CD4-positive, CD25-positive, alpha-beta regulatory T cell (primary cell): ENCODE measurements around the gene ST3GAL3. TPM values are rescaled to one million over a fixed set of nuclear protein-coding genes. Genes with fewer than 3 reads are reported as not detected.
A peak's percentile ranks its signal among the peaks of the same experiment; 100 is the strongest.

ENCODE experiments used
- ATAC-seq, 2 donors: fragments of 150-1000 bp; cut with Tn5 transposase; one replicate each; pipeline ENCODE4 v1.10.0; 2021; ENCODE audit warnings: low read depth in 2 of 2, moderate number of reproducible peaks in 2 of 2, moderate library complexity in 1 of 2
- DNase-seq, 3 donors: peaks; one replicate each; pipeline versions ENCODE4 v3.0.0 to v3.0.0-alpha.2; 2012 to 2022; ENCODE audit warnings: mixed read lengths in 1 of 3
- H3K27ac ChIP-seq: one replicate; pipeline ENCODE4 v1.7.0; 2013; ENCODE audit warnings: mild to moderate bottlenecking, low read length; ENCODE audit not compliant: insufficient read depth, poor library complexity, severe bottlenecking
- H3K27me3 ChIP-seq: one replicate; pipeline ENCODE4 v1.7.0; 2013; ENCODE audit warnings: low read length; ENCODE audit not compliant: control insufficient read depth, insufficient read depth
- H3K36me3 ChIP-seq: one replicate; pipeline ENCODE4 v1.7.0; 2013; ENCODE audit warnings: mild to moderate bottlenecking, low read length, moderate library complexity; ENCODE audit not compliant: control insufficient read depth, insufficient read depth
- H3K4me1 ChIP-seq: 2 replicates; pipeline ENCODE4 v1.7.0; 2013; ENCODE audit warnings: mild to moderate bottlenecking, low read length; ENCODE audit not compliant: insufficient read depth, control insufficient read depth, poor library complexity, severe bottlenecking
- H3K4me3 ChIP-seq: one replicate; pipeline ENCODE4 v1.7.0; 2013; ENCODE audit warnings: low read depth, mild to moderate bottlenecking, low read length, moderate library complexity
- H3K9me3 ChIP-seq, 2 experiments: 1 replicate in 1 of 2; 2 replicates in 1 of 2; pipeline ENCODE4 v1.7.0; 2013; ENCODE audit warnings: low read length in 2 of 2, mild to moderate bottlenecking in 1 of 2, moderate library complexity in 1 of 2; ENCODE audit not compliant: control insufficient read depth in 2 of 2
- H3K27ac Mint-ChIP-seq, 3 donors: one replicate each; pipeline ENCODE4 v1.8.0; 2020 to 2022; ENCODE audit warnings: mild to moderate bottlenecking in 3 of 3, mixed read lengths in 3 of 3, moderate library complexity in 2 of 3
- H3K27me3 Mint-ChIP-seq: one replicate; pipeline ENCODE4 v1.8.0; 2022; ENCODE audit warnings: mild to moderate bottlenecking, mixed read lengths
- H3K36me3 Mint-ChIP-seq: one replicate; pipeline ENCODE4 v1.8.0; 2020; ENCODE audit warnings: mixed read lengths
- H3K4me1 Mint-ChIP-seq, 4 donors: one replicate each; pipeline ENCODE4 v1.8.0; 2020 to 2022; ENCODE audit warnings: mixed read lengths in 4 of 4, mild to moderate bottlenecking in 1 of 4
- H3K4me3 Mint-ChIP-seq, 4 donors: one replicate each; pipeline ENCODE4 v1.8.0; 2020 to 2022; ENCODE audit warnings: mild to moderate bottlenecking in 4 of 4, mixed read lengths in 4 of 4, moderate library complexity in 3 of 4
- H3K9me3 Mint-ChIP-seq, 7 donors: one replicate each; pipeline ENCODE4 v1.8.0; 2020 to 2022; ENCODE audit warnings: mixed read lengths in 7 of 7, mild to moderate bottlenecking in 3 of 7, moderate library complexity in 2 of 7
- polyA plus RNA-seq, 4 donors: library from polyadenylated mRNA; unstranded; fragments of 300-500 nt; fragmentation: Illumina TruSeq; gene quantifications; one replicate each; pipeline ENCODE4 v1.2.3, GENCODE V29; 2021
- total RNA-seq: library from RNA; stranded (reverse); gene quantifications from one replicate; pipeline ENCODE4 v1.2.3, GENCODE V29; 2022

Gene ST3GAL3
- total and polyA plus RNA-seq, 5 donors from 2014 or later = 5.7 to 25.0 (median 8.5) TPM

DNA sequence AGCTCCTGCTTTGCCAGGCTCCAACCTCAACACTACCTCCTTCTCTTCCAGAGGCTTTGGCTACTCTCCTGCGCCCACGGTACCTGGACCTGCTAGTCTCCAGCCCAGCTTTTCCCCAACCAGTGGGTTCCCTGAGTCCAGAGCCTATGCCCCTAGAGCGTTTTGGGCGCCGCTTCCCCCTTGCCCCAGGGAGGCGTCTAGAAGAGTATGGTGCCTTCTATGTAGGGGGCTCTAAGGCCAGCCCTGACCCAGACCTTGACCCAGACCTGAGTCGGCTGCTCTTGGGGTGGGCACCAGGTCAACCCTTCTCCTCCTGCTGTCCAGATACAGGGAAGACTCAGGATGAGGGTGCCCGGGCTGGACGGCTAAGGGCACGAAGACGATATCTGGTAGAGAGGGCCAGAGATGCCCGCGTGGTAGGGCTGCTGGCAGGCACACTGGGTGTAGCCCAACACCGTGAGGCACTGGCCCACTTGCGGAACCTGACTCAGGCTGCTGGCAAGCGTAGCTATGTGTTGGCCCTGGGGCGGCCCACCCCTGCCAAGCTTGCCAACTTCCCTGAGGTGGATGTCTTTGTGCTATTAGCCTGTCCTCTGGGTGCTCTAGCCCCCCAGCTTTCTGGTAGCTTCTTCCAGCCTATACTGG lies 264.1 kb downstream of the ST3GAL3 start:
- H3K4me1 Mint-ChIP-seq = peaks cover 0 to 49% (median 22%) of the 10 kb centered on the region in 4 donors
- H3K27me3 Mint-ChIP-seq = peaks cover 4% of the 10 kb centered on the region
- no peak overlapping the region for H3K4me3 ChIP-seq
- H3K36me3 ChIP-seq = peaks cover 6% of the 10 kb centered on the region
- H3K27ac Mint-ChIP-seq = no peak overlapping the region
- H3K9me3 Mint-ChIP-seq = peaks cover 0 to 1% (median 0%) of the 10 kb centered on the region in 7 donors
- no peak for ATAC-seq
- no peak for DNase-seq
- H3K4me1 ChIP-seq = peaks cover 37% of the 10 kb centered on the region
- no peaks in the 10 kb centered on the region for H3K27me3 ChIP-seq
- no peak overlapping the region for H3K27ac ChIP-seq
- H3K36me3 Mint-ChIP-seq = peaks cover 7% of the 10 kb centered on the region
- H3K4me3 Mint-ChIP-seq = peak overlapping the region; percentile 90 to 93 (median 93)
- no peaks in the 10 kb centered on the region for H3K9me3 ChIP-seq

- Histone ChIP-seq H3K27ac (peak overlapping the region; percentile 81), H3K4me3 (peak overlapping the region; percentile 79), H3K9me3 (no peaks in the 10 kb centered on the region), H3K36me3 (peaks cover 23% of the 10 kb centered on the region), H3K27me3 (no peaks in the 10 kb centered on the region), H3K4me1 (peaks cover 52% of the 10 kb centered on the region)
- Mint-ChIP-seq H3K4me1 (peaks cover 7 to 69% (median 40%) of the 10 kb centered on the region in 4 donors), H3K9me3 (no peaks in the 10 kb centered on the region), H3K27me3 (peaks cover 4% of the 10 kb centered on the region), H3K27ac (peak overlapping the region; percentile 95 to 98 (median 98)), H3K36me3 (peaks cover 20% of the 10 kb centered on the region), H3K4me3 (peak overlapping the region; percentile 91 to 96 (median 92))
- ATAC-seq = no peak
- no peak for DNase-seq
Observed at GRCh38 chr1:43973981-43974442, 266.7 kb downstream of the ST3GAL3 start.

- Mint-ChIP-seq H3K4me3 (peak within 1 kb of the TSS; percentile 91 to 96 (median 92)), H3K4me1 (peaks cover 7 to 64% (median 35%) of the 10 kb centered on the region in 4 donors), H3K36me3 (peaks cover 20% of the 10 kb centered on the region), H3K27ac (peak within 1 kb of the TSS; percentile 95 to 98 (median 98)), H3K9me3 (no peaks in the 10 kb centered on the region), H3K27me3 (no peaks in the 10 kb centered on the region)
- H3K4me1 ChIP-seq = peaks cover 51% of the 10 kb centered on the region
- no peaks in the 10 kb centered on the region for H3K27me3 ChIP-seq
- H3K27ac ChIP-seq = peak within 1 kb of the TSS; percentile 81
- H3K4me3 ChIP-seq = peak within 1 kb of the TSS; percentile 79
- ATAC-seq = peak; percentile 77 to 80
- peaks cover 23% of the 10 kb centered on the region for H3K36me3 ChIP-seq
- H3K9me3 ChIP-seq = no peaks in the 10 kb centered on the region
- DNase-seq = peak; percentile 89 to 95 (median 92)
Observed at GRCh38 chr1:43974443-43975248, 267.3 kb downstream of the ST3GAL3 start, which contains the start of gene ATP6V0B. TSS of gene ATP6V0B (plus strand) at chr1:43974960. CDS start at chr1:43975041, 81 bp downstream.

DNA sequence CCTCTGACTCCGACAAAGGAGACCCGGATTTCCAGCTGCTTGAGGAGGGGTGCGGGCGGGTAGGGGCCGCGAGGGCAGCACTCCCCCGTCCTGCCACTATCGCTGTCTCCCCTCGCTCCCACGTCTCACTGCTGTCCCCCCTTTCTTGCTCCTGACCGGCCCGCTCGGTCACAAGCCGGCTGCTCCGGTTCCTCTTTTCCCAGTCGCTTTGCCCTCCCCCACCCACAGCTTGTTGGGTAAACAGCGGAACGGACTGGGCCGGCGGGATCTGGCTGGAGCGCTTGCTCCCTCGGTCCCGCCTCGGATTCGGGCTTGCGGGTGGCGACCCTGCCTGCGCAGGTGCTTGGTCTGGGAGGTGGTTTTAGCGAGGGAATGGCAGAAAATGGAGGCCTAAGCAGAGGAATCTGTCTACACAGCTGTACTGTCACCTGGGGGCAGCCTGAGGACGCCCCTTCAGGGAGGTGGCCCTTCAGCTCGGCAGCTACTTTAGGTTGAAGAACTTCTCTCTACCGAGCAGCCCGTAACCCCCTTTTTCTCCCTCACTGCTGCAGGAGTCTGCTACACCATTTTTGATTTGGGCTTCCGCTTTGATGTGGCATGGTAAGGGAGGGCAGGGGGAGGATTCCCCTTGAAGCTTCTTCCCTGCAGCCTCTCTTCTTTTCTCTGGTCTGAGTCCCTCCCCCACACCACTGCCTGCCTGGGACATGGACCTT lies 268.1 kb downstream of the ST3GAL3 start:
- H3K27me3 ChIP-seq = no peaks in the 10 kb centered on the region
- ATAC-seq (peak in 1 of 2 donors; percentile 1), DNase-seq (peak; percentile 29 to 61 (median 52))
- peak overlapping the region; percentile 81 for H3K27ac ChIP-seq
- H3K9me3 ChIP-seq = no peaks in the 10 kb centered on the region
- Mint-ChIP-seq H3K4me1 (peaks cover 7 to 64% (median 30%) of the 10 kb centered on the region in 4 donors), H3K36me3 (peaks cover 18% of the 10 kb centered on the region), H3K4me3 (peak overlapping the region; percentile 91 to 96 (median 92)), H3K27me3 (no peaks in the 10 kb centered on the region), H3K27ac (peak overlapping the region; percentile 83 to 98 (median 84)), H3K9me3 (peaks cover 0 to 1% (median 0%) of the 10 kb centered on the region in 7 donors)
- H3K36me3 ChIP-seq = peaks cover 23% of the 10 kb centered on the region
- peaks cover 49% of the 10 kb centered on the region for H3K4me1 ChIP-seq
- peak overlapping the region; percentile 78 for H3K4me3 ChIP-seq

DNA sequence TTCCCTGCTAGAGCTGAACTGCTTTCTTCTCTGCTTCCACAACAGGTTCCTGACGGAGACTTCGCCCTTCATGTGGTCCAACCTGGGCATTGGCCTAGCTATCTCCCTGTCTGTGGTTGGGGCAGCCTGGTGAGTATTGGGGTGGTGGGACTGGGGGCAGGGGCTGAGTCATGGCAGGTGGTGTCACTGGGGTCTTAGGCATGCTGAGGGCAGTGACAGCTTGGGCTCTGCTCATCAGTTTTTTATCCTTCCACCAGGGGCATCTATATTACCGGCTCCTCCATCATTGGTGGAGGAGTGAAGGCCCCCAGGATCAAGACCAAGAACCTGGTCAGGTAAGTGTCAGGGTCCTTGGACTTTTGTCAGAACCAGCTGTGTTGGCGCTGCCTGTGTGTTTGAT lies 268.7 kb downstream of the ST3GAL3 start:
- peaks cover 0 to 1% (median 0%) of the 10 kb centered on the region in 7 donors for H3K9me3 Mint-ChIP-seq
- H3K27me3 Mint-ChIP-seq = no peaks in the 10 kb centered on the region
- peaks cover 42% of the 10 kb centered on the region for H3K4me1 ChIP-seq

DNA sequence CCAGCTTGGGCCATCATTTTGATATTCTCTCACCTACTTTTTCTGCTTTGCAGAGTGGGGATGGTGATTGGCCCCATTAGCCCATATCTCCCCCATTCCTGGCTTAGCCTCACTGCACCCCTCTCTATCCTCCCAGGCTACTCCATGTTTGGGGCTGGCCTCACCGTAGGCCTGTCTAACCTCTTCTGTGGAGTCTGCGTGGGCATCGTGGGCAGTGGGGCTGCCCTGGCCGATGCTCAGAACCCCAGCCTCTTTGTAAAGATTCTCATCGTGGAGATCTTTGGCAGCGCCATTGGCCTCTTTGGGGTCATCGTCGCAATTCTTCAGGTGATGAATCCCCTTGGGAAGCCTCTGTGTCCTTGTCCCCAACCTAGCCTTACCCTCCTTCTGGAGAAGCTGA lies 269.6 kb downstream of the ST3GAL3 start:
- Histone ChIP-seq H3K36me3 (peaks cover 23% of the 10 kb centered on the region), H3K4me3 (no peak overlapping the region), H3K9me3 (no peaks in the 10 kb centered on the region), H3K4me1 (peaks cover 42% of the 10 kb centered on the region), H3K27ac (peak overlapping the region; percentile 2), H3K27me3 (no peaks in the 10 kb centered on the region)
- DNase-seq = no peak
- Mint-ChIP-seq H3K9me3 (peaks cover 0 to 1% (median 0%) of the 10 kb centered on the region in 7 donors), H3K27me3 (no peaks in the 10 kb centered on the region), H3K4me3 (peak overlapping the region; percentile 91 to 96 (median 92)), H3K4me1 (peaks cover 7 to 58% (median 34%) of the 10 kb centered on the region in 4 donors), H3K36me3 (peaks cover 18% of the 10 kb centered on the region), H3K27ac (peak overlapping the region in 1 of 3 donors; percentile 54)
- no peak for ATAC-seq

More for the DNA sequence above, 268.7 kb downstream of the ST3GAL3 start:
- peak overlapping the region in 2 of 3 donors; percentile 83 to 84 for H3K27ac Mint-ChIP-seq
- H3K36me3 ChIP-seq = peaks cover 23% of the 10 kb centered on the region
- peaks cover 18% of the 10 kb centered on the region for H3K36me3 Mint-ChIP-seq
- no peaks in the 10 kb centered on the region for H3K27me3 ChIP-seq
- DNase-seq = no peak
- H3K4me1 Mint-ChIP-seq = peaks cover 7 to 61% (median 34%) of the 10 kb centered on the region in 4 donors
- no peaks in the 10 kb centered on the region for H3K9me3 ChIP-seq
- H3K4me3 ChIP-seq = peak overlapping the region; percentile 78
- no peak overlapping the region for H3K27ac ChIP-seq
- no peak for ATAC-seq
- H3K4me3 Mint-ChIP-seq = peak overlapping the region; percentile 91 to 96 (median 92)
